ENCODE results near the gene TBC1D8. TPM values are rescaled to one million over a fixed set of nuclear protein-coding genes. Genes with fewer than 3 reads are reported as not detected.

The TBC1D8 gene
- total RNA-seq, 1 donor from 2014 or later, result 3.9 TPM

DNA sequence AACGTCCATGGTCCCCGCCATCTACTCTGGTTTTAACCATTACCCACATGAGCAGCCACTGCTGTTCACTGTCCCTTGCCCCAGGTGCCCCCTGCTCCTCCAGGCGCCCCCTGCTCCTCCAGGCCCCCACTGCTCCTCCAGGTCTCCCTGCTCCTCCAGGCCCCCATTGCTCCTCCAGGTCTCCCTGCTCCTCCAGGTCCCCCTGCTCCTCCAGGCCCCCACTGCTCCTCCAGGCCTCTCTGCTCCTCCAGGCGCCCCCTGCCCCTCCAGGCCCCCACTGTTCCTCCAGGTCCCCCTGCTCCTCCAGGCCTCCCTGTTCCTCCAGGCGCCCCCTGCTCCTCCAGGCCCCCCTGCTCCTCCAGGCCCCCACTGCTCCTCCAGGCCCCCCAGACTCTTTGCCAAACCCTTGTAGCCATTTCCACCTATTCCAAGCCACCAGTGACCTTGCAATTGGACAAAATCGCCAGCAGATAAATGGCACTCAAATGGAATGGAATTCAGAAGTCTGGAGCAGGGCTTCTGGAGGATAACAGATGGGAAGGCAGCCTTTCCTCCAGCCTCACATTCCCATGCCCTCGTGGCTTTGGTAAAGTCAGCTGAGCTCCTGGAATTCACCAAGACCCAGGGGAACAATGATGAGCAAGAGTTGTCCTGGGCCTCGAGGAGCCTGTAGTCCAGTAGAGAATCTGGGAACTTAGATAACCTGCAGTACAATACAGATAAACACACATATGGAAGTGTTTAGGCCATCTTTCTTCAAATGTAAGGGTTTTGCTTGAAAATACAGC is 162.4 kb downstream of the TBC1D8 start:
- no peaks in the 10 kb centered on the region for H3K36me3 Mint-ChIP-seq
- peaks cover 7% of the 10 kb centered on the region for H3K4me1 ChIP-seq

DNA sequence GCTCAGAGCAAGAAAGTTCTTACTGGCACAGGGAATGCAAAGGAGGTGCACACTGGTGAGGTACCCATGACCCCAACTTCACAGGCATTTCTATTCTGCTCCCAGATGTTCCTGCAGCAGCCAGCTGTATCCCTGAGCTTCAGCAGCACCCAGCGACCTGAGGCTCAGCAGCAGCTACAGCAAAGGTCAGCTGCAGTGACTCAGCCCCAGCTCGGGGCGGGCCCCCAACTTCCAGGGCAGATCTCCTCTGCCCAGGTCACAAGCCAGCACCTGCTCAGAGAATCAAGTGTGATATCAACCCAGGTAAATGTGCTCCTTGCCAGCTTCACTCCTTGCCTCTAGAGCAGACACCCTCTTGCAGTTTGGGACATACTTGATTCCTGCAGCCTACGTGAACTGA is 163.2 kb downstream of the TBC1D8 start:
- H3K4me1 ChIP-seq, result peaks cover 7% of the 10 kb centered on the region
- H3K4me3 Mint-ChIP-seq, result no peak overlapping the region
- no peak overlapping the region for H3K4me3 ChIP-seq
- TF ChIP-seq, protein P1, sequence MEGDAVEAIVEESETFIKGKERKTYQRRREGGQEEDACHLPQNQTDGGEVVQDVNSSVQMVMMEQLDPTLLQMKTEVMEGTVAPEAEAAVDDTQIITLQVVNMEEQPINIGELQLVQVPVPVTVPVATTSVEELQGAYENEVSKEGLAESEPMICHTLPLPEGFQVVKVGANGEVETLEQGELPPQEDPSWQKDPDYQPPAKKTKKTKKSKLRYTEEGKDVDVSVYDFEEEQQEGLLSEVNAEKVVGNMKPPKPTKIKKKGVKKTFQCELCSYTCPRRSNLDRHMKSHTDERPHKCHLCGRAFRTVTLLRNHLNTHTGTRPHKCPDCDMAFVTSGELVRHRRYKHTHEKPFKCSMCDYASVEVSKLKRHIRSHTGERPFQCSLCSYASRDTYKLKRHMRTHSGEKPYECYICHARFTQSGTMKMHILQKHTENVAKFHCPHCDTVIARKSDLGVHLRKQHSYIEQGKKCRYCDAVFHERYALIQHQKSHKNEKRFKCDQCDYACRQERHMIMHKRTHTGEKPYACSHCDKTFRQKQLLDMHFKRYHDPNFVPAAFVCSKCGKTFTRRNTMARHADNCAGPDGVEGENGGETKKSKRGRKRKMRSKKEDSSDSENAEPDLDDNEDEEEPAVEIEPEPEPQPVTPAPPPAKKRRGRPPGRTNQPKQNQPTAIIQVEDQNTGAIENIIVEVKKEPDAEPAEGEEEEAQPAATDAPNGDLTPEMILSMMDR (IDR thresholded peaks at IDR 0.05), result no peak
- no peak for TF ChIP-seq EZH2 (IDR thresholded peaks at IDR 0.05)
- no peak for TF ChIP-seq EZH2phosphoT487 (IDR thresholded peaks at IDR 0.05)
- H3K36me3 ChIP-seq, result no peaks in the 10 kb centered on the region
- H3K9me3 Mint-ChIP-seq, result no peaks in the 10 kb centered on the region
- H3K9me3 ChIP-seq (ENCODE audit: low read depth), result no peaks in the 10 kb centered on the region
- H3K9ac ChIP-seq, result no peak overlapping the region
- no peaks in the 10 kb centered on the region for H3K36me3 Mint-ChIP-seq
- no peak overlapping the region for H3K27ac Mint-ChIP-seq
- no peak overlapping the region for H3K4me2 ChIP-seq
- no peaks in the 10 kb centered on the region for H4K20me1 ChIP-seq (ENCODE audit: low read depth)
- no peaks in the 10 kb centered on the region for H3K79me2 ChIP-seq (ENCODE audit: low read depth)
- H3K27me3 Mint-ChIP-seq (ENCODE audit: insufficient read depth, low read depth), result no peaks in the 10 kb centered on the region
- no peaks in the 10 kb centered on the region for H3K27me3 ChIP-seq
- no peak for DNase-seq (ENCODE audit: low spot score)
- no peaks in the 10 kb centered on the region for H3K4me1 Mint-ChIP-seq
- H3K27ac ChIP-seq, result no peak overlapping the region
- no peaks in the 10 kb centered on the region for H3F3A ChIP-seq (ENCODE audit: low read depth)
- H2AFZ ChIP-seq (replicated peaks), result no peak overlapping the region

More for the DNA sequence above, 162.4 kb downstream of the TBC1D8 start:
- no peak for TF ChIP-seq EZH2phosphoT487 (IDR thresholded peaks at IDR 0.05)
- no peak for TF ChIP-seq EZH2 (IDR thresholded peaks at IDR 0.05)
- TF ChIP-seq, protein P1 (IDR thresholded peaks at IDR 0.05), result no peak
- Mint-ChIP-seq H3K27ac (no peak overlapping the region), H3K9me3 (no peaks in the 10 kb centered on the region), H3K4me1 (no peaks in the 10 kb centered on the region), H3K4me3 (no peak overlapping the region), H3K27me3 (ENCODE audit: insufficient read depth, low read depth) (no peaks in the 10 kb centered on the region)
- H3K4me3 ChIP-seq, result no peak overlapping the region
- no peaks in the 10 kb centered on the region for H3K36me3 ChIP-seq
- no peak overlapping the region for H3K9ac ChIP-seq
- DNase-seq (ENCODE audit: low spot score), result no peak
- no peak overlapping the region for H3K4me2 ChIP-seq
- no peaks in the 10 kb centered on the region for H3K9me3 ChIP-seq (ENCODE audit: low read depth)
- no peak overlapping the region for H2AFZ ChIP-seq (replicated peaks)
- H3K27me3 ChIP-seq, result no peaks in the 10 kb centered on the region
- H3K27ac ChIP-seq, result no peak overlapping the region
- no peaks in the 10 kb centered on the region for H4K20me1 ChIP-seq (ENCODE audit: low read depth)
- H3K79me2 ChIP-seq (ENCODE audit: low read depth), result no peaks in the 10 kb centered on the region
- H3F3A ChIP-seq (ENCODE audit: low read depth), result no peaks in the 10 kb centered on the region

DNA sequence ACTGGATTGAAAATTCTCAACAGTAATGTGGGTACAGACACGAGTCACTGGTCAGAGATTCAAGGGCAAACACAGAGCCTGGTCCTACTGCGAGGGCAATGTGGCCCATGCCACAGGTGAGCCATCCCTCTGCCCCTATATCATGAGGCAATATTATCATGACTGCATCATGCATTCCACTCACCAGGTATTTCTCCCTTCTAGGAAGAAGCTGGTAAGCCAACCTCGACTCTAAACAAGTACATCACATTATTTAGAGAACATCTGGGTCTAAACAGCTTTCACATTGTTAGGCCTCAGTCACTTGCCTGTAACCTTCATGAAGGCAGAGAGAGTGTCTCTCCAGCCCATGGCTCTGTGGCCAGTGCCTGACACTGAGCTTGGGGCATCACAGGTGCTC is 163.6 kb downstream of the TBC1D8 start:
- no peaks in the 10 kb centered on the region for H3K9me3 ChIP-seq (ENCODE audit: low read depth)
- no peaks in the 10 kb centered on the region for H3K27me3 Mint-ChIP-seq (ENCODE audit: insufficient read depth, low read depth)
- H4K20me1 ChIP-seq (ENCODE audit: low read depth), result no peaks in the 10 kb centered on the region

More for the DNA sequence above, 163.6 kb downstream of the TBC1D8 start:
- H3K36me3 ChIP-seq, result no peaks in the 10 kb centered on the region
- DNase-seq (ENCODE audit: low spot score), result no peak
- no peaks in the 10 kb centered on the region for H3K79me2 ChIP-seq (ENCODE audit: low read depth)
- Mint-ChIP-seq H3K27ac (no peak overlapping the region), H3K9me3 (no peaks in the 10 kb centered on the region), H3K36me3 (no peaks in the 10 kb centered on the region), H3K4me1 (peaks cover 3% of the 10 kb centered on the region), H3K4me3 (no peak overlapping the region)
- no peaks in the 10 kb centered on the region for H3F3A ChIP-seq (ENCODE audit: low read depth)
- no peak overlapping the region for H3K9ac ChIP-seq
- peaks cover 7% of the 10 kb centered on the region for H3K4me1 ChIP-seq
- no peak overlapping the region for H2AFZ ChIP-seq (replicated peaks)
- no peak overlapping the region for H3K27ac ChIP-seq
- TF ChIP-seq, protein P1 (IDR thresholded peaks at IDR 0.05), result no peak
- TF ChIP-seq EZH2 (IDR thresholded peaks at IDR 0.05) (no peak), EZH2phosphoT487 (IDR thresholded peaks at IDR 0.05) (no peak)
- H3K4me3 ChIP-seq, result no peak overlapping the region
- no peak overlapping the region for H3K4me2 ChIP-seq
- H3K27me3 ChIP-seq, result no peaks in the 10 kb centered on the region

Data from neural progenitor cell (in vitro differentiated cells).